Nephron (organoid): ENCODE measurements around the gene MAPK8.
"Not testable (repeated sequence)": the region's sequence is repeated elsewhere in the genome, so short reads cannot be mapped to it uniquely, and the experiment has no call there.

Experiments
- H3K27ac Mint-ChIP-seq, 3 experiments: 2 replicates each; pipeline ENCODE4 v1.8.0; 2020; ENCODE audit warnings: mixed read lengths in 3 of 3, mild to moderate bottlenecking in 2 of 3, moderate library complexity in 1 of 3
- H3K27me3 Mint-ChIP-seq: 2 replicates; pipeline ENCODE4 v1.8.0; 2021; ENCODE audit warnings: low read depth, mild to moderate bottlenecking, moderate library complexity, mixed read lengths
- H3K36me3 Mint-ChIP-seq: 2 replicates; pipeline ENCODE4 v1.8.0; 2020; ENCODE audit warnings: low read depth, mixed read lengths
- H3K4me1 Mint-ChIP-seq: 2 replicates; pipeline ENCODE4 v1.8.0; 2020; ENCODE audit warnings: mixed read lengths
- H3K4me3 Mint-ChIP-seq, 3 experiments: 2 replicates each; pipeline ENCODE4 v1.8.0; 2020; ENCODE audit warnings: mild to moderate bottlenecking in 3 of 3, mixed read lengths in 3 of 3, moderate library complexity in 2 of 3
- H3K9me3 Mint-ChIP-seq: 2 replicates; pipeline ENCODE4 v1.8.0; 2020; ENCODE audit warnings: mixed read lengths
- TF ChIP-seq, protein P1 (sequence below), 3 experiments: fragments of 200-600 bp; sonication (generic); IDR thresholded peaks; one replicate each; pipeline ENCODE4 v1.5.0; 2021; ENCODE audit warnings: antibody characterized with exemption in 3 of 3; ENCODE audit not compliant: unreplicated experiment in 3 of 3

The MAPK8 gene

DNA sequence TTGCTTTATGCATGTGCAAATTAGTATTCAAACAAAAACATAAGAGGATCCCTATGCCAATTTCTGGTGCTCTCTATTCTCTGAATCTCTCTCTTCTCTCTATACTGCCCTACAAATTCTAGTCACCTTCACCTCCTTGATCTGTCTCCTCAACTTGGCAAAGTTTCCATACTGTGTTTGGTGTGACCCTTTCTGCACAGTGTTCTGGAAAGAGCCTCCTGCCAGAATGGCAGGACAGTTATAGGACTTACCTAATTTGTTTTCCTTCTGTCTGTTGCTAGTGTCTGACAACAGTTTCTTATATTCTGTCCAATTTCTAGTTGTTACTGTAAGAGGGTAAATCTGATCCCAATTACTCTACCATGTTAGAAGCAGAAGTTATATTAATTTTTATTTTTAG, 34.3 kb downstream of the MAPK8 start:
- TF ChIP-seq, protein P1, sequence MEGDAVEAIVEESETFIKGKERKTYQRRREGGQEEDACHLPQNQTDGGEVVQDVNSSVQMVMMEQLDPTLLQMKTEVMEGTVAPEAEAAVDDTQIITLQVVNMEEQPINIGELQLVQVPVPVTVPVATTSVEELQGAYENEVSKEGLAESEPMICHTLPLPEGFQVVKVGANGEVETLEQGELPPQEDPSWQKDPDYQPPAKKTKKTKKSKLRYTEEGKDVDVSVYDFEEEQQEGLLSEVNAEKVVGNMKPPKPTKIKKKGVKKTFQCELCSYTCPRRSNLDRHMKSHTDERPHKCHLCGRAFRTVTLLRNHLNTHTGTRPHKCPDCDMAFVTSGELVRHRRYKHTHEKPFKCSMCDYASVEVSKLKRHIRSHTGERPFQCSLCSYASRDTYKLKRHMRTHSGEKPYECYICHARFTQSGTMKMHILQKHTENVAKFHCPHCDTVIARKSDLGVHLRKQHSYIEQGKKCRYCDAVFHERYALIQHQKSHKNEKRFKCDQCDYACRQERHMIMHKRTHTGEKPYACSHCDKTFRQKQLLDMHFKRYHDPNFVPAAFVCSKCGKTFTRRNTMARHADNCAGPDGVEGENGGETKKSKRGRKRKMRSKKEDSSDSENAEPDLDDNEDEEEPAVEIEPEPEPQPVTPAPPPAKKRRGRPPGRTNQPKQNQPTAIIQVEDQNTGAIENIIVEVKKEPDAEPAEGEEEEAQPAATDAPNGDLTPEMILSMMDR (IDR thresholded peaks at IDR 0.05; ENCODE audit: unreplicated experiment in 3 of 3) = no peak
- Mint-ChIP-seq H3K27me3 (no peaks in the 10 kb centered on the region), H3K27ac (no peak overlapping the region), H3K4me1 (peaks cover 24% of the 10 kb centered on the region), H3K4me3 (no peak overlapping the region), H3K9me3 (peaks cover 47% of the 10 kb centered on the region), H3K36me3 (peaks cover 73% of the 10 kb centered on the region)

DNA sequence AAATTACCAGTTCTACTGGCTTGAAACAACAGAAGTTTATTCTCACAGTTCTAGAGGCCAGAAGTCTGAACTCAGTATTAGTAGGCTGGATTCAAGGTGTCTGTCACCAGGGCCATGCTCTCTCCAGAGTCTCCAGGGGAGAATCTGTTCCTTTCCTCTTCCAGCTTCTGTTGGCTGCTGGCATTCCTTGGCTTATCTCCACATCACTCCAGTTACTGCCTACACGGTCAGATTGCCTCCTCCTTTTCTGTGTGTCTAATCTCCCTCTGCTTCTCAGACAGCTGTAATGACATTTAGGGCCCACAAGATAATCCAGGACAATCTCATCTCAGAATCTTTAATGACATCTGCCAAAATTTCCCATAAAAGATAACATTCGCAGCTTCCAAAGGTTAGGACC, 36.6 kb downstream of the MAPK8 start:
- Mint-ChIP-seq H3K36me3 (peaks cover 74% of the 10 kb centered on the region), H3K4me1 (peaks cover 24% of the 10 kb centered on the region), H3K27me3 (no peaks in the 10 kb centered on the region)

DNA sequence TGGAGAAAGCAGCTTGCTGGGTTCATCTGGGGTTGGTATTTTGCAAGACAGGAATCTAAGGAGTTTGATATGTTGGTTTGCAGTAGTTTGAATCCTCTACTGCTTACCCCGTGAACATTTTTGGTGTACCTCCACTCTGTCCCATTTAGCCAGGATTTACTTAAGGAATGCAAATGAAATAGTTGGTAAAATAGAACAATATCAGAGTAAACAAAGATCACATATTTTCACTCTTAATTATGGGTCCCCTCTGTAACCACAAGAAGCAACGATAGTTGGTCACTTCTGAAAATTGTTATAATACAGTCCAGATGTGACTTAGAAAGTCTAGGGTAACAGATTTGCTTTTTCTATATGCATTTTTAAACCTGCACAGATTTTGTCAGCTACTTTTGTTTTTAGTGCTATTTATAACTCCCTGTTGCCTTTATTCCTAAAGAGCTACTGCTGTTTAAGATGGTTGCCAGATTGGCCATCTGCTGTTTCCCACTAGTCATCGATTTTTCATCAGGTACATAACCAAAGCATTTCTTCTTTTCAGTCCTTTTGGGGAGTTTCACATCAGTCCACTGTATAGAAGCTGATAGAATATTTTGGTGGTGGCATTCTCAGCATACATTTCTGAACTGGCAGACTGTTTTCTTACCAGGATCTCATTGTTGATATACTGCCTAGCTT, 37.6 kb downstream of the MAPK8 start:
- H3K27me3 Mint-ChIP-seq = no peaks in the 10 kb centered on the region

More for the DNA sequence above, 36.6 kb downstream of the MAPK8 start:
- TF ChIP-seq, protein P1 (IDR thresholded peaks at IDR 0.05; ENCODE audit: unreplicated experiment in 3 of 3) = no peak
- no peak overlapping the region for H3K4me3 Mint-ChIP-seq
- H3K27ac Mint-ChIP-seq = no peak overlapping the region
- H3K9me3 Mint-ChIP-seq = peaks cover 51% of the 10 kb centered on the region

DNA sequence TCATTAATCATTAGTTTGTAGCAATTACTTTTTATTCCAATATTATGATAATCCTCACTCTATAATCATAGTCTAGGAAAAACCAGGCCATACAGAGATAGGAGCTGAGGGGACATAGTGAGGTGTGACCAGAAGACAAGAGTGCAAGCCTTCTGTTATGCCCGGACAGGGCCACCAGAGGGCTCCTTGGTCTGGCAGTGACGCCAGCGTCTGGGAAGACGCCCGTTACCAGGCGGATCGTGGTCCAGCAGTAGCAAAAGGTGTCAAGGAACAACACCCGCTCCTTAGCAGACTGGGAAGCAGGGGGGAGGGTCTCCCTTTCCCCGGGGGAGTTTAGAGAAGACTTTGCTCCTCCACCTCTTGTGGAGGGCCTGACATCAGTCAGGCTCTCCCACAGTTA, 39.8 kb downstream of the MAPK8 start:
- H3K4me3 Mint-ChIP-seq, H3K27ac Mint-ChIP-seq, H3K27me3 Mint-ChIP-seq: not testable (repeated sequence)
- H3K36me3 Mint-ChIP-seq = peaks cover 88% of the 10 kb centered on the region
- peaks cover 71% of the 10 kb centered on the region for H3K9me3 Mint-ChIP-seq
- peaks cover 11% of the 10 kb centered on the region for H3K4me1 Mint-ChIP-seq

More for the DNA sequence above, 37.6 kb downstream of the MAPK8 start:
- Mint-ChIP-seq H3K9me3 (peaks cover 52% of the 10 kb centered on the region), H3K4me1 (peaks cover 15% of the 10 kb centered on the region), H3K4me3 (no peak overlapping the region), H3K27ac (no peak overlapping the region), H3K36me3 (peaks cover 74% of the 10 kb centered on the region)
- TF ChIP-seq, protein P1 (IDR thresholded peaks at IDR 0.05; ENCODE audit: unreplicated experiment in 3 of 3) = no peak

DNA sequence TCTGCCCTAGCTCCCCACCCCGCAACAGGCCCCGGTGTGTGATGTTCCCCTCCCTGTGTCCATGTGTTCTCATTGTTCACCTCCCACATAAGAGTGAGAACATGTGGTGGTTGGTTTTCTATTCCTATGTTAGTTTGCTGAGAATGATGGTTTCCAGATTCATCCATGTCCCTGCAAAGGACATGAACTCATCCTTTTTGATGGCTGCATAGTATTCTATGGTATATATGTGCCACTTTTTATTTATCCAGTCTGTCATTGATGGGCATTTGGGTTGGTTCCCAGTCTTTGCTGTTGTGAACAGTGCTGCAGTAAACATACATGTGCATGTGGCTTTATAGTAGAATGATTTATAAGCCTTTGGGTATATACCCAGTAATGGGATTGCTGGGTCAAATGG, 41.1 kb downstream of the MAPK8 start:
- not testable (repeated sequence) for H3K27ac Mint-ChIP-seq, H3K27me3 Mint-ChIP-seq, H3K4me3 Mint-ChIP-seq, H3K4me1 Mint-ChIP-seq
- H3K9me3 Mint-ChIP-seq = peaks cover 70% of the 10 kb centered on the region
- peaks cover 80% of the 10 kb centered on the region for H3K36me3 Mint-ChIP-seq

DNA sequence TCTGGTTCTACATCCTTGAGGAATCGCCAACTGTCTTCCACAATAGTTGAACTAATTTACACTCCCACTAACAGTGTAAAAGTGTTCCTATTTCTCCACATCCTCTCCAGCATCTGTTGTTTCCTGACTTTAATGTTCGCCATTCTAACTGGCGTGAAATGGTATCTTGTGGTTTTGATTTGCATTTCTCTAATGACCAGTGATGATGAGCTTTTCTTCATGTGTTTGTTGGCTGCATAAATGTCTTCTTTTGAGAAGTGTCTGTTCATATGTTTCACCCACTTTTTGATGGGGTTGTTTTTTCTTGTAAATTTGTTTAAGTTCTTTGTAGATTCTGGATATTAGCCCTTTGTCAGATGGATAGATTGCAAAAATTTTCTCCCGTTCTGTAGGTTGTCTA, 41.5 kb downstream of the MAPK8 start:
- peaks cover 70% of the 10 kb centered on the region for H3K9me3 Mint-ChIP-seq
- not testable (repeated sequence) for H3K4me3 Mint-ChIP-seq, H3K27me3 Mint-ChIP-seq, H3K27ac Mint-ChIP-seq, H3K4me1 Mint-ChIP-seq
- H3K36me3 Mint-ChIP-seq = peaks cover 78% of the 10 kb centered on the region

DNA sequence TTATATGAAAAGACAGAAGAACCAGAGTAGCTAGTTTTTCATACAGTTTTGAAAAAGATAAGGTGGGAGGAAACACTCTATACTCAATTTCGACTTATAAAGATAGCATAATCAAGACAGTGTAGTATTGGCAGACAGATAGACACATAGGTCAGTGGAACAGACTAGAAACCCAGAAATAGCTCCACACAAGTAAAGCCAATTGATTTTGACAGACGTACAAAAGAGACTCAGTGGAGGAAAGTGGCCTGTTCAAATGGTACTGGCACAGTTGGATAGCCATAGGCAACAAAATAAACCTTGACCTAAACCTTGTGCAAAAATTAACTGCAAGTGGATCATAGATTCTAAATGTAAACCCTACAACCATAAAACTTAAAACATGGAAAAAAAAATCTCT, 46.8 kb downstream of the MAPK8 start:
- Mint-ChIP-seq H3K27ac (no peak overlapping the region), H3K4me1 (no peaks in the 10 kb centered on the region), H3K4me3 (no peak overlapping the region), H3K27me3 (no peaks in the 10 kb centered on the region), H3K36me3 (peaks cover 59% of the 10 kb centered on the region), H3K9me3 (peaks cover 52% of the 10 kb centered on the region)
- TF ChIP-seq, protein P1 (IDR thresholded peaks at IDR 0.05; ENCODE audit: unreplicated experiment in 3 of 3) = no peak
